Hematopoietic multipotent progenitor cell treated with erythropoietin and hydrocortisone succinate and interleukin-3 and kit ligand, for 17 days (in vitro differentiated cells): Measurements from ENCODE around the gene SLC6A19.

Source experiments
- DNase-seq: peaks from one replicate; pipeline ENCODE4 v3.0.0-alpha.2; 2015; ENCODE audit warnings: low spot score

SLC6A19 gene

GRCh38 chr5:1209896-1210776 is 8.7 kb downstream of the SLC6A19 start:
- no peak for DNase-seq

- no peak for DNase-seq
Measured at GRCh38 chr5:1210832-1211251, 9.4 kb downstream of the SLC6A19 start.

GRCh38 chr5:1211701-1212100 is 10.3 kb downstream of the SLC6A19 start:
- DNase-seq, result no peak

GRCh38 chr5:1212271-1212670 is 10.9 kb downstream of the SLC6A19 start:
- DNase-seq, result no peak

GRCh38 chr5:1212881-1213280 is 11.5 kb downstream of the SLC6A19 start:
- DNase-seq, result no peak

GRCh38 chr5:1213508-1214162 is 12.2 kb downstream of the SLC6A19 start:
- DNase-seq, result no peak

- DNase-seq, result no peak
Measured at GRCh38 chr5:1214163-1214935, 13.0 kb downstream of the SLC6A19 start.

- no peak for DNase-seq
Measured at GRCh38 chr5:1214936-1215220, 13.5 kb downstream of the SLC6A19 start.

- DNase-seq, result no peak
Measured at GRCh38 chr5:1215320-1216096, 14.1 kb downstream of the SLC6A19 start.

- no peak for DNase-seq
Measured at GRCh38 chr5:1216211-1216917, 15.0 kb downstream of the SLC6A19 start.

GRCh38 chr5:1216918-1217295 is 15.5 kb downstream of the SLC6A19 start:
- DNase-seq, result no peak

GRCh38 chr5:1217596-1218206 is 16.3 kb downstream of the SLC6A19 start:
- DNase-seq, result no peak

GRCh38 chr5:1218351-1219080 is 17.1 kb downstream of the SLC6A19 start:
- DNase-seq, result no peak

- DNase-seq, result no peak
Measured at GRCh38 chr5:1219098-1219767, 17.8 kb downstream of the SLC6A19 start.

- no peak for DNase-seq
Measured at GRCh38 chr5:1219768-1220100, 18.3 kb downstream of the SLC6A19 start.

- DNase-seq, result no peak
Measured at GRCh38 chr5:1220351-1220750, 19.0 kb downstream of the SLC6A19 start.

GRCh38 chr5:1220831-1221230 is 19.4 kb downstream of the SLC6A19 start:
- DNase-seq, result no peak

- DNase-seq, result no peak
Measured at GRCh38 chr5:1221721-1222120, 20.3 kb downstream of the SLC6A19 start.

GRCh38 chr5:1222147-1222546 is 20.8 kb downstream of the SLC6A19 start:
- DNase-seq, result no peak
